GM18517 (cell line): ENCODE results near the gene ADNP2.

Experiments used
- ATAC-seq: cut with Tn5 transposase; IDR thresholded peaks from one replicate; pipeline ENCODE4 v1.9.1; 2021; ENCODE audit warnings: mild to moderate bottlenecking, moderate library complexity; ENCODE audit not compliant: unreplicated experiment

The ADNP2 gene

GRCh38 chr18:80188643-80189530 lies 79.8 kb downstream of the ADNP2 start:
- ATAC-seq, result no peak

GRCh38 chr18:80189531-80189865 lies 80.4 kb downstream of the ADNP2 start:
- no peak for ATAC-seq
